HG03108 (cell line): ENCODE results near the gene FFAR2.
"Not testable (repeated sequence)": the region's sequence is repeated elsewhere in the genome, so short reads cannot be mapped to it uniquely, and the experiment has no call there.

ENCODE experiments used
- ATAC-seq: cut with Tn5 transposase; IDR thresholded peaks from one replicate; pipeline ENCODE4 v1.9.1; 2021; ENCODE audit warnings: moderate library complexity; ENCODE audit not compliant: unreplicated experiment

The FFAR2 gene

DNA sequence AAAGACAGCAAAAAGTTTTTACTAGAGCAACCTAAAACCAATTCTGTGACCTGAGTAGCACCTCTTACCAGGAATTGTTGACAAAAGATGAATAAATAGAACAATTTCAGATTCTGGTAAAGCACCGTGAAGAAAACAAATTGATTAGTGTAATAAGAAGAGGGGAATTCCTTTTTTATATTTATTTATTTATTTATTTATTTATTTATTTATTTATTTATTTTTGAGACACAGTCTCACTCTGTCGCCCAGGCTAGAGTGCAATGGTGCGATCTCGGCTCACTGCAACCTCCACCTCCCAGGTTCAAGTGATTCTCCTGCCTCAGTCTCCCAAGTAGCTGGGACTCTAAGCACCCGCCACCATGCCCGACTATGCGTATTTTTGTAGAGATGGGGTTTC lies 24.7 kb upstream of the FFAR2 start:
- not testable (repeated sequence) for ATAC-seq

GRCh38 chr19:35425682-35426081 lies 22.4 kb upstream of the FFAR2 start:
- no peak for ATAC-seq

GRCh38 chr19:35427187-35427586 lies 20.9 kb upstream of the FFAR2 start:
- no peak for ATAC-seq

DNA sequence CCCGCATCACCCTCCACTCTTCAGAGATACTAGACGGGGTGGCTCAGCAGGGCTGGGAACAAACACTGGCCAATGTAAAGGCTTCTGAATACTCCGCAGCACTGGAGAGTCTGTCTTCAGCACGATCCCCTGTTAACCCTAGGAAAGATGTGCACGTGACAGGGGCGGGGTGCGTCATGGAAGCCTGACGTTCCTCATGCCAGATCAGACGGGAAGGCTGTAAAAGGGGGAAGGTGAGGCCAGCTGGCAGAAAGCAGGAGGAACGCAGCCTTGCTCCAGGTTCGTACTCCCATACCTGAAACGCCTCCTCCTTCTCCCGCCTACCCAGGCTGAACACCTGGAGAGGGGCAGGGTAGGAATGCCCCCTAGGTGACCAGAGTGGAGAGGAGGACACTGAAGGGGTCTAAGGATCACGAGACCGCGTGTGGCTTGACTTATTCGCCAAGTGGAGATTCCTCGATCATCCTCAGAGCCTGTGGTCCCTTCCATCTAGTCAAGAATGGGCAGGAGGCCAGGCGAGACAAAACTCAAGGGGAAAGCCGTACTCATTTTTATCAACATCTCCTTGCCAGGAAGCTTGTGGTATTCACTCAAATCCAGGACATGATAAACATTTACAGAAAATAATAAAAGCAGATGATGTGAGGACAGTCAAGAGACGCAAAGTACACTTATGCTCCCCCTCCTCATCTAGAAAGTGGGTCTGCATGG lies 18.2 kb upstream of the FFAR2 start:
- ATAC-seq: no peak

DNA sequence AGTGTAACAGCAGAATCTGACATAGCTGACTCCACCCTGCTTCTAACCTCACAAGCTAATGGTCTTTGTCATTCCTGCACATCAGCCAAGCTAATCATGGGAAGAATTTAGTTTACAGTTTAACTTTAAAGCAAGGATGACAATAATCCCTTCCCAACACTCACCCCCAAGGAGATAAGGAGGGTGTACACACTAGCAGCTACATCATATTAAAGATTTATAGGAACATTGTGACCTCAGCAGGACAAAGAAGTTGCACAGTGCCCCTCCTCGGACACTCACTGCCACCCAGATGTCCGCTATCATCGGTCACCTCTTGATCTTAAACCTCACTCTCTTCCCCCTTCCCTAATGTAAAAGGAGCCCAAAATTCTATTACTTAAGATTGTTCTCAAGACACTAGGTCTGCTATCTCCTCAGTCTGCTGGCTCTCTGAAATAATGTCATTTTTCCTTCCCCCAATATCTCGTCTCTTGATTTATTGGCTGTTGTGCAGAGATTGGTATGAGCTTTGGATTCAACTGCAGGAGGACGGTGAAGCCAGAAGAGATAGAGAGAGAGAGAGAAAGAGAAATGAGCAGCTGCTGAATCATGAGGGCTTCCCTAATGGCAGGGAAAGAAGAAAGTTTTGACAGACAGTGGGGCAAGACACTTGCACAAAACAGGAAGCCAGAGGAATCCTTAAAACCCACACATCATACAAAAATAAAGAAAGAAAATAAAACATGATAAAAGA lies 17.5 kb upstream of the FFAR2 start:
- ATAC-seq: no peak

GRCh38 chr19:35431145-35431807 lies 16.8 kb upstream of the FFAR2 start:
- no peak for ATAC-seq

GRCh38 chr19:35432911-35433310 lies 15.1 kb upstream of the FFAR2 start:
- no peak for ATAC-seq

DNA sequence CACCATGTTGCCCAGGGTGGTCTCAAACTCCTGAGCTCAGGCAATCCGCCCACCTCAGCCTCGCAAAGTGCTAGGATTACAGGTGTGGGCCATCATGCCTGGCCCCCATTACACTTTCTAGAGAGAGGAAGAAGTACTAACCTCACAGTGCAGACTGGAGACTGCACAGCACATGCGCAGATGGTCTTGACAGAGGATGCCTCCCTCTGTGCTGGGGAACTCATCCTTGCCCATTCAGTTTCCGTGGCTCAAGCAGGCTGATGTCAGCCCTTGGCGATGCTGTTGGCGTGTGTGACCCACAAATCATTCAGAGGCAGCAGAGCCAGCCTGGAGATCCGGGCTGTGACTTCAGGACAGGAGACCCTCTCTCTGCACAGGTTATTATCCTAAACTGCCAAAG lies 14.6 kb upstream of the FFAR2 start:
- no peak for ATAC-seq

DNA sequence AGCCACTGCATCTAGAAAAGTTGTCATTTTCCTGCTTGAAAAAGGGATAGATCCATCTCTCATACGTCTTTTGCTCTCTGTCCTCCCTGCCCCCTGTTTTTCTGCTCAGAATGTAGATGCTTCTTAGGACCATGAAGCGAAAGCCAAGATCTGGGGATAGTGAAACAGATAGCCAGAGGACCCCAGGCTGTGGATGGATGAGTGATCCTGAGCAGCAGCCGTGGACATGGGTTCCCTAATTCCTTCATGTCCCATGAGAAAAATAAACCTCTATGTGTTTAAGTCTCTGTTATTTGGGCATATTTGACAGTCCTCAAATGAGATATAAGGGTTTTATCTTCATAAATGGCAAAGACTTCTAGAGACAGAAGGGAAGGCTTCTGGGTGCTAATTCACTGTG lies 12.2 kb upstream of the FFAR2 start:
- no peak for ATAC-seq

GRCh38 chr19:35436477-35437405 lies 11.3 kb upstream of the FFAR2 start:
- no peak for ATAC-seq

DNA sequence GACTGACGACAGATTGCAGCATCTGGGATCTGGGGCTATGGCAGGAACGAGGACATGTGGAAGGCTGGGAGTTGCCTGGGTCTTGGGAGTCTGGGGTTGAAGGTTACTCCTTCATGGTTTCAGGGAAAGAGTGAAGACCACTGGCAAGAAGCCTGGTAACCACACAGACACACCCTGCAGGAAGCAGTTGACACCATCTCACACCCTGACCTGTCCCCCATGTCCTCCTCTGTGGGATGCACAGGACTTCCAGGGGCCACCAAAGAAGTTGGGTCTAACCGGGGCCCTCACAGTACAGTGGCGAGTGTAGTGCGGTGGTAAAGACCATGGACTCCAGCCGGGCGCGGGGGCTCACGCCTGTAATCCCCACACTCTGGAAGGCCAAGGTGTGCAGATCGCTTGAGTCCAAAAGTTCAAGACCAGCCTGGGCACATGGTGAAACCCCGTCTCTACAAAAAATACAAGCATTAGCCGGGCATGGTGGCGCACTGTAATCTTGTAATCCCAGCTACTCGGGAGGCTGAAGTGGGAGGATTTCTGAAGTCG lies 10.6 kb upstream of the FFAR2 start:
- no peak for ATAC-seq

DNA sequence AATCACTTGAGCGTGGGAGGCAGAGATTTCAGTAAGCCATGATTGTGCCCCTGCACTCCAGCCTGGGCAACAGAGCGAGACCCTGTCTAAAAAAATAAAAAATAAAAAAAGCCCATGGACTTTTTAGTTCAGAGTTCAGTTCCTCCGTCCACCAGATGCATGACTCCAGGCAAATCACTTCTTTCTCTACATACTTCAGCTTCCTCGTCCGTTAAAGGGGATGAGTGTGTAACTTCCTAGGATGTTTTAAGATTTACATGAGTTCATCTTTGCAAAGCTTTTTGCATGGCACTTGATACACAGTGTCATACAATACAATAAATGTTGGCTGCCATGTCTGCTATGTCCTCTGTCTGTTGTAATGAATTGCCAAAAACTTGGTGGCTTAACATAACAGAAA lies 10.0 kb upstream of the FFAR2 start:
- no peak for ATAC-seq

GRCh38 chr19:35438527-35438926 lies 9.5 kb upstream of the FFAR2 start:
- no peak for ATAC-seq

DNA sequence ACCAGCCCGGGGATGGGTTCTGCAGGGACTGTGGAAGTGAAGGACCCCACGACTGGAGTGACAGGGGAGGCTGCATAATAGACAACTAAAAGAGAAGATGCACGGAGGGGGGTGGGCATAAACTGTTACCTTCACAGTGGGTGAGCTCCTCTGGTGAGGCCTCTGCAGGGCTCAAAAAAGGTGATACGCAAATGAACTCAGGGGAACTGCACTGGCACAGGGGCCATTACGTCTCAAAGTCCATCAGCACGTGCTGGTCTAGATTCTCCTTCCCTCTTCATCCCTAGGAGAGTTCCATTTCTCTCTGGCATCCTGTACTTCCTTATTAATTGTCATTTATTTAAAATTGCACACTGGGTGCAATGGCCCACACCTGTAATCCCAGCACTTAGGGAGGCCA lies 8.1 kb upstream of the FFAR2 start:
- no peak for ATAC-seq

- ATAC-seq: no peak
Measured at GRCh38 chr19:35442091-35442490, 6.0 kb upstream of the FFAR2 start.

DNA sequence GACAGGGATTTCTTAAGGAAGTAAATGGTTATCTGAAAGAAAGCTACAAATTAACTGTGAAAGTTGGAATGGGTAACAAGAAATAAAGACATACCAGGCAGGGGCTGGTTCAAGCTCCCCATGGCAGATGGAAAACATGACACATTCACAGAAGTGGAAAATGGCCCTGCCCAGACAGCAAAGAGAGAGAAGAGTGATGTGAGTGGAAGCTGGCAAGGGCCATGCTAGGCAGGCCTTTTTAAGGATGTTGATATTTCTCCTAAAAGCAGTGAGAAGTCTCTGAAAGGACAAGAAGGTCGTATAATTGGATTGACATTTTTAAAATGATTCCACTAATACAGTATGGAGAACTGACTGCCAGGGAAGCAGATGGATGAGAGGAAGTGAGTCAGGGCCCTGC lies 3.3 kb upstream of the FFAR2 start:
- no peak for ATAC-seq

DNA sequence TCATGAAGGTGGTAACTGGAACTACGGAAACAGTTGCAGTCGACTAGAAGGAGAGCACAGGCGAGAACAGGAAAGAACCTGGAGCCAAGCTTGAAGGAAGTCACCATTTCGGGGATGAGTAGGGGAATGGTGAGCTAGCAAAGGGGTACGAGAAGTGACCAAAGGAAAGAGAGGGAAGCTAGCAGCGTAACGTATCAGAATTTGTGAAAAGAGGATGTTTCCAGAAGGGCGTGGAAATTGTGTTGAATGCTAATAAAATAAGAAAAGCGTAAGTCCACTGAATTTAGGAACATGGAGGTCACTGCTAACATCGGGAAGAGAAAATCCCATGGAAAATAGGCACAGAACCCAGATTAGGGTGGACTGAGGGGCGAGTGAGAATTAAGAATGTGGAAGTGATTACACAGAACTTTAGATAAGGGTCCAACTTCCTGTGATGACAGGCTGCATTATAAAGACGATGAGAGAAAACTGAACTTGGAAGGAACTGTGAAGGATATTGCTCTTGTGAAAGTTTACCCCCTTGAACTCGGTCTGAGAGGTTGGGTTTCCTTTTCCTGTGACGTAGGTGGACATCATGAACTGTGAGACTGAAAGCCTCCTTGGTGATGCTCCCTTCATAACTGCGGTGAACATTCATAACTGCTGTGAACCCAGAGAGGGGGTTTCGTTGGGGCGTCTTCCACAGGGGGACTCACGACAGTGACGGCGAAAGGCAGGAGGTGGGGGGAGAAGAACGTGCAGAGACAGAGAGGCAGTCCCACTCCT lies 2.0 kb upstream of the FFAR2 start:
- no peak for ATAC-seq

DNA sequence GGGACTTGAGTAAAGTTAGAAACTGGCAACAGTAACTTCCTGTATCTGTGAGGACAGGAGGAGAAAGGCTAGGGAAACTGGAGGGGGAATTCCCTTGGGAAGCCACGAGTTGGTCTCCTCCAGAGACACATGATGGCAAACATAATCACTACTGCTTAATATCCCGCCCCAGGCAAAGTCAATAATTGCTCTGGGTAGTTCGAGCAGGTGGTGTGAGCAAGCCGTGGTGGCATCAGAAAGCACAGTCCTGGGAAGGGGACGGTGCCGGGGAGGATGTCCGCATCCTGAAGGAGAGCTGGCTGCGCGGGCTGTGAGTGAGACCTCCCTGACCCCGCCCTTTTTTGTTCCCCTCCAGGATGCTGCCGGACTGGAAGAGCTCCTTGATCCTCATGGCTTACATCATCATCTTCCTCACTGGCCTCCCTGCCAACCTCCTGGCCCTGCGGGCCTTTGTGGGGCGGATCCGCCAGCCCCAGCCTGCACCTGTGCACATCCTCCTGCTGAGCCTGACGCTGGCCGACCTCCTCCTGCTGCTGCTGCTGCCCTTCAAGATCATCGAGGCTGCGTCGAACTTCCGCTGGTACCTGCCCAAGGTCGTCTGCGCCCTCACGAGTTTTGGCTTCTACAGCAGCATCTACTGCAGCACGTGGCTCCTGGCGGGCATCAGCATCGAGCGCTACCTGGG lies 1.4 kb downstream of the FFAR2 start:
- no peak for ATAC-seq

DNA sequence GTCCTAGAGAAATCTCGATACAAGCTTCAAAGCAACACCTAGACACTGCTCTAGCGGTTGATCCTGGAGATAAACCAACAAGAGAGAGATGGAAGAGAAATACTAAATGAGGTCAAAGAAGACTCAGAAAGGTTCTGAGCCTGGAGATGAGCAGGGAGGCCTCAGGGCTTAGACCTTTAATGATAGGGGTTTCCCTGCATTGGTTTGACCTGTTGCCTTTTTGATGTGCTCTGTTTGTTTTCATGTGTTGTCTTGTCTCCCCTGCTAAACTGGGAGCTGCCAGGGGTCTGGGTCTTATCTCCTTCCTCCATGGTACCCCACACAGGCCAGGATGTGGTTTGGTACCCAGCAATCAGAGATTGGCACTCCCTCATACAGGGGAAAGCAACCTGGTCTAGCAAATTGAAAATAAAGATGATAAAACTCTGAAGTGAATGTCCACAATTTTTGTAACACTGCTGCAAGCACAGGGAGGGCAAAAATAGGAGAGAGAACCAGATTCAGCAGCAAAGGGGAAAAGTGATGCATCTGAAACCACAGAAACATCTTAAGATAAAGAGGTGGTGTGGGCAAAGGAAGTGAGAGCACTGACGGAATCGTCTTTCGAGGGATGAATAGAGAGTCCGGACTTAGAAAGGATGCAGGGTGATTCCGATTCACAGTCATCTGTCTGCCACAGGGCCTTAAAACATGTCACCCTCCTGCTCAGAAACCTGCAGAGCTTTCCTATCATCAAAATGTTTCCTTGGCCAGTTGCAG lies 3.5 kb downstream of the FFAR2 start:
- ATAC-seq: peak; percentile 62
